RWPE1 (cell line): Measurements from ENCODE around the gene BMP6.

ENCODE experiments used
- CTCF ChIA-PET: fragments of 350-600 bp; sonication (Branson Sonifier 250); formaldehyde crosslinking; extraction: SDS; loops from one replicate; lab custom pipeline; 2021; lab: Yijun Ruan, JAX
- POLR2A ChIA-PET: fragments of 400-600 bp; formaldehyde crosslinking; extraction: SDS; loops from one replicate; lab custom pipeline; 2020; ENCODE audit warnings: antibody characterized with exemption; ENCODE audit not compliant: low non-redundant PET; lab: Yijun Ruan, JAX
- DNase-seq: peaks from one replicate; pipeline ENCODE4 v3.0.0; 2012; ENCODE audit warnings: low spot score
- H3K27ac ChIP-seq: fragments of 450-650 bp; 2 replicates; pipeline ENCODE4 v1.5.1; 2017
- TF ChIP-seq, protein P1 (sequence below): fragments of 450-650 bp; conservative IDR thresholded peaks from 2 replicates; pipeline ENCODE4 v1.5.1; 2017; ENCODE audit warnings: low read depth, mild to moderate bottlenecking

The BMP6 gene

DNA sequence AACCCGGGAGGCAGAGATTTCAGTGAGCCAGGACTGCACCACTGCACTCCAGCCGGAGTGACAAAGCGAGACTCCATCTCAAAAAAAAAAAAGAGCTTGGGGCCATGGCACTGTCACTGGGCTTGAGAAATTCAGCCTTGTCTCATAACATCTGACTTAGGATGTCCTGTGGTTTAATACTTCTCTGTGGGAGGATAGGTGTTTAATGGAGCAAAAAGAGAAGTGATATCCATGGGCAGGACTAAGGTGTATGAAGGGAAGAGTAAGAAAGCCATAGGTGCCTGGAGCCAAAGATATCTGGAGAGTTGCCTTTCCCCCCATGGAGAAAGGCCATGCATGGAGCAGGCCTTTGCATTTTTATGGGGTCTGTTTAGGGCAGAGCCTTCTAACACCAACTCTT, 11.2 kb downstream of the BMP6 start:
- TF ChIP-seq, protein P1, sequence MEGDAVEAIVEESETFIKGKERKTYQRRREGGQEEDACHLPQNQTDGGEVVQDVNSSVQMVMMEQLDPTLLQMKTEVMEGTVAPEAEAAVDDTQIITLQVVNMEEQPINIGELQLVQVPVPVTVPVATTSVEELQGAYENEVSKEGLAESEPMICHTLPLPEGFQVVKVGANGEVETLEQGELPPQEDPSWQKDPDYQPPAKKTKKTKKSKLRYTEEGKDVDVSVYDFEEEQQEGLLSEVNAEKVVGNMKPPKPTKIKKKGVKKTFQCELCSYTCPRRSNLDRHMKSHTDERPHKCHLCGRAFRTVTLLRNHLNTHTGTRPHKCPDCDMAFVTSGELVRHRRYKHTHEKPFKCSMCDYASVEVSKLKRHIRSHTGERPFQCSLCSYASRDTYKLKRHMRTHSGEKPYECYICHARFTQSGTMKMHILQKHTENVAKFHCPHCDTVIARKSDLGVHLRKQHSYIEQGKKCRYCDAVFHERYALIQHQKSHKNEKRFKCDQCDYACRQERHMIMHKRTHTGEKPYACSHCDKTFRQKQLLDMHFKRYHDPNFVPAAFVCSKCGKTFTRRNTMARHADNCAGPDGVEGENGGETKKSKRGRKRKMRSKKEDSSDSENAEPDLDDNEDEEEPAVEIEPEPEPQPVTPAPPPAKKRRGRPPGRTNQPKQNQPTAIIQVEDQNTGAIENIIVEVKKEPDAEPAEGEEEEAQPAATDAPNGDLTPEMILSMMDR = no peak
- ChIA-PET POLR2A (no interaction called here), CTCF (no interaction called here)
- no peak overlapping the region for H3K27ac ChIP-seq
- no peak for DNase-seq

DNA sequence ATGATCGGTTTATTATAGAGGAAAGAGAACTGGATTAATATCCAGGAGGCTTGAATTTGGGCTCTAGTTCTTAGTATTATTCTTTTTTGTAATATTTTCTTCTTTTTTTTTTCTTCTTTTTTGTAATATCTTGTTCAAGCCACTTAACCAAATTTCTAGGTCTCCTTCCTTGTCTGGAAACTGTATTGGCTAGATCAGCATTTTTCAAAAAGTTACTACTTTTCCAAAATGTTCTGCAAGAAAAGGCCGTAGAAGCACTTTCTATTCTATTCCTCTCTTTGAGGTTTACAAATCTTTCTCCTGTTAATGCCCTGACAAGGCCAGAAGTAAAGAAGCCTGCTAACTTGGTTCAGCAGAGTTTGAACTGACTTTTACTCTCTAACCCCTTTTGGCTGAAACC, 12.0 kb downstream of the BMP6 start:
- ChIA-PET CTCF (no interaction called here), POLR2A (no interaction called here)
- DNase-seq = no peak
- no peak overlapping the region for H3K27ac ChIP-seq
- TF ChIP-seq, protein P1 = no peak

DNA sequence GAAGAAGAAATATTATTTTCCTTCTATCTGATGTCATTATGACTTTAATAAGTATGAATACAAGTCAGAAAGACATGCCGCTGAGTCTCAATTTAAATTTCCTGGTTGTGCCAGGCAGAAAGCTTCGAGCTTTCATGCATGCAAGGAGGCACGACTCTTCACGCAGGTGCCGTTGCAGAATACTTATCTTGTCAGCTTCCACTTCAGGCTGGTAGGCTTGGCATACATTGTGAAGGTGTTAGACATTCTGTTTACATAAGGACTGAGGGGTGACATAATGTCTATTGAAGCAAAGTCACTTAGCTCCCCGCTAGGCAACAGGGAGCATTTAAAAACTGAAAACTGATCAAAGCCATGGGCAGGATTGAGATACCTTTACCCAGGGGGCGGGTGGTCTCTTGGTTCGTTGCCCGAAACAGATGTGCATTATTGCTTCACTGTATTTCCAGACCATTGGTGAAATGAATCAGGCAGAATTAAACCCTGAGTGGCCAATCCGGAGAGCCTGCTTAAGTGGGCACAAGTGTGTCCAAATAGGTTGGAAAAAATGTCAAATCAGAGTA, 16.4 kb downstream of the BMP6 start:
- TF ChIP-seq, protein P1 = no peak
- POLR2A ChIA-PET = no interaction called here
- CTCF ChIA-PET = no interaction called here
- DNase-seq = no peak
- no peak overlapping the region for H3K27ac ChIP-seq

- TF ChIP-seq, protein P1 = no peak
- no peak for DNase-seq
- CTCF ChIA-PET = no interaction called here
- POLR2A ChIA-PET = no interaction called here
- no peak overlapping the region for H3K27ac ChIP-seq
Measured at GRCh38 chr6:7745942-7746341, 20.0 kb downstream of the BMP6 start.

DNA sequence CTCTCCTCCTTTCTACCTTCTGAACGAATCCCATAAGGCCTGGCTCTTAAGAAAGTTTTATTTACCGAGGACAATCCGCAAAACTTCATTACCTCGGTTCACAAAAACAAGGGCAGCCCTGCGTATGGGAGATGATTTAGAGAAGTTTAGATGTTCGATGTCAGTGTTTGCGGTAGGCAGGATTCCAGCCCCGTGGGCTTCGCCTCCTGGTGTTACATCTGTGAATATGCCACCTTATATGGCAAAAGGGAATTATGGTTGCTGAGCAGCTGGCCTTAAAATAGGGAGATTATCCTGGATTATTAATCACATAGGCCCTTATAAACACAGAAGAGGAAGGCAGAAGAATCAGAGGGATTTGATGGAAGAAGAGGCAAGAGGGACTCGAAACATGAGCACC, 21.1 kb downstream of the BMP6 start:
- DNase-seq = no peak
- CTCF ChIA-PET = no interaction called here
- POLR2A ChIA-PET = no interaction called here
- TF ChIP-seq, protein P1 = no peak
- no peak overlapping the region for H3K27ac ChIP-seq

DNA sequence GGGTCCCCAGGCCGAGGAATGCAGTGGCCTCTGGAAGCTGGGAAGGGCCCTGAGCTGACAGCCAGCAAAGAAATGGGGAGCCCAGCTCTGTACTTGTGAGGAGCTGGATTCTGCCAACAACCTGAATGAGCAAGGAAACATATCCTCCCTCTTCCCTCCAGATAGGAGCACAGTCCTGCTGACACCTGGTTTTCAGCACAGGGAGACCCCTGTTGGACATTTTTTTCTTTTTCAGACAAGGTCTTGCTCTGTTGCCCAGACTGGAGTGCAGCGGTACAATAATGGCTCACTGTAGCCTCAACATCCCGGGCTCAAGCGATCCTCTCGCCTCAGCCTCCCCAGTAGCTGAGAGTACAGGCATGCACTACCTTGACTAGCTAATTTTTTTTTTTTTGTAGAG, 21.5 kb downstream of the BMP6 start:
- POLR2A ChIA-PET = no interaction called here
- CTCF ChIA-PET = no interaction called here
- H3K27ac ChIP-seq = no peak overlapping the region
- DNase-seq = no peak
- TF ChIP-seq, protein P1 = no peak
